ENCODE measurements around the gene MAP4K4. TPM values are rescaled to one million over a fixed set of nuclear protein-coding genes. Genes with fewer than 3 reads are reported as not detected.

The MAP4K4 gene
- polyA plus RNA-seq, 3 donors: 5.3 to 66.9 (median 8.7) TPM

- Histone ChIP-seq H3K9me3 (replicated peaks in 1 of 2; ENCODE audit: control insufficient read depth in 1 of 2, insufficient read depth in 1 of 2, low read length in 2 of 2) (no peaks in the 10 kb centered on the region), H3K36me3 (replicated peaks in 1 of 2; ENCODE audit: control insufficient read depth in 1 of 2, insufficient read depth in 2 of 2, low read length in 2 of 2) (no peaks in the 10 kb centered on the region), H3K27me3 (ENCODE audit: control insufficient read depth in 2 of 2, insufficient read depth in 2 of 2, low read length in 2 of 2) (no peaks in the 10 kb centered on the region), H3K4me1 (ENCODE audit: control insufficient read depth in 1 of 2, insufficient read depth in 2 of 2, low read length in 2 of 2) (peaks cover 3 to 5% of the 10 kb centered on the region in 2 donors), H3K9ac (ENCODE audit: insufficient read depth, low read length, poor library complexity, severe bottlenecking) (no peak overlapping the region), H3K4me3 (replicated peaks in 1 of 3; ENCODE audit: low read depth in 2 of 3, low read length in 3 of 3) (no peak overlapping the region), H3K4me2 (replicated peaks; ENCODE audit: extremely low read depth, low read length, poor library complexity, severe bottlenecking) (no peak overlapping the region), H4K20me1 (ENCODE audit: insufficient read depth, low read length) (no peaks in the 10 kb centered on the region), H2AFZ (ENCODE audit: insufficient read depth, low read depth, low read length, poor library complexity, severe bottlenecking) (no peak overlapping the region), H3K79me2 (ENCODE audit: insufficient read depth, low read length) (no peaks in the 10 kb centered on the region), H3K27ac (ENCODE audit: low read depth in 1 of 2, low read length in 2 of 2) (no peak overlapping the region)
- Mint-ChIP-seq H3K9me3 (peaks cover 0 to 2% (median 0%) of the 10 kb centered on the region in 7 donors), H3K27me3 (ENCODE audit: low read depth in 3 of 3) (peaks cover 1 to 6% (median 6%) of the 10 kb centered on the region in 3 donors), H3K36me3 (no peaks in the 10 kb centered on the region), H3K4me1 (peaks cover 6% of the 10 kb centered on the region), H3K4me3 (no peak overlapping the region), H3K27ac (no peak overlapping the region)
- intact Hi-C loops (cut with micrococcal nuclease): no loop called here
- TF ChIP-seq, protein P1, sequence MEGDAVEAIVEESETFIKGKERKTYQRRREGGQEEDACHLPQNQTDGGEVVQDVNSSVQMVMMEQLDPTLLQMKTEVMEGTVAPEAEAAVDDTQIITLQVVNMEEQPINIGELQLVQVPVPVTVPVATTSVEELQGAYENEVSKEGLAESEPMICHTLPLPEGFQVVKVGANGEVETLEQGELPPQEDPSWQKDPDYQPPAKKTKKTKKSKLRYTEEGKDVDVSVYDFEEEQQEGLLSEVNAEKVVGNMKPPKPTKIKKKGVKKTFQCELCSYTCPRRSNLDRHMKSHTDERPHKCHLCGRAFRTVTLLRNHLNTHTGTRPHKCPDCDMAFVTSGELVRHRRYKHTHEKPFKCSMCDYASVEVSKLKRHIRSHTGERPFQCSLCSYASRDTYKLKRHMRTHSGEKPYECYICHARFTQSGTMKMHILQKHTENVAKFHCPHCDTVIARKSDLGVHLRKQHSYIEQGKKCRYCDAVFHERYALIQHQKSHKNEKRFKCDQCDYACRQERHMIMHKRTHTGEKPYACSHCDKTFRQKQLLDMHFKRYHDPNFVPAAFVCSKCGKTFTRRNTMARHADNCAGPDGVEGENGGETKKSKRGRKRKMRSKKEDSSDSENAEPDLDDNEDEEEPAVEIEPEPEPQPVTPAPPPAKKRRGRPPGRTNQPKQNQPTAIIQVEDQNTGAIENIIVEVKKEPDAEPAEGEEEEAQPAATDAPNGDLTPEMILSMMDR (IDR thresholded peaks at IDR 0.05): no peak
- no peak for DNase-seq
- WGBS (ENCODE audit: insufficient coverage): no CpG with 5 or more reads among the region's 4 CpGs
Measured at GRCh38 chr2:101684313-101684712, 13.2 kb upstream of the MAP4K4 start.

DNA sequence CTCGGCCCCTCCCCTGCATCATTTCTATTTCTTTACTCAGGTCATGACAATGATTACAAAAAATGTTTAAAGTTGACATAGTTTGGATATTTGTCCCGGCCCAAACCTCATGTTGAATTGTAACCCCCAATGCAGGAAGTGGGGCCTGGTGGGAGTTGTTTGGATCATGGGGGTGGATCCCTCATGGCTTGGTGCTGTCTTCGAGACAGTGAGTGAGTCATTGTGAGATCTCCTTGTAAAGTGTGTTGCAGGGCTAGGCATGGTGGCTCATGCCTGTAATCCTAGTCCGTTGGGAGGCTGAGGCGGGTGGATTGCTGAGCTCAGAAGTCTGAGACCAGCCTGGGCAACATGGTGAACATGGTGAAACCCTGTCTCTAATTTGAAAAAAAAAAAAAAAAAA is 9.2 kb upstream of the MAP4K4 start:
- no peak overlapping the region for H3K4me3 Mint-ChIP-seq
- TF ChIP-seq, protein P1 (IDR thresholded peaks at IDR 0.05): no peak
- peaks cover 26% of the 10 kb centered on the region for H3K4me1 Mint-ChIP-seq
- intact Hi-C loops (cut with micrococcal nuclease): no loop called here
- Histone ChIP-seq H3K9ac (ENCODE audit: insufficient read depth, low read length, poor library complexity, severe bottlenecking) (no peak overlapping the region), H4K20me1 (ENCODE audit: insufficient read depth, low read length) (no peaks in the 10 kb centered on the region), H3K9me3 (replicated peaks in 1 of 2; ENCODE audit: control insufficient read depth in 1 of 2, insufficient read depth in 1 of 2, low read length in 2 of 2) (no peaks in the 10 kb centered on the region), H3K27ac (ENCODE audit: low read depth in 1 of 2, low read length in 2 of 2) (no peak overlapping the region), H3K4me2 (replicated peaks; ENCODE audit: extremely low read depth, low read length, poor library complexity, severe bottlenecking) (no peak overlapping the region), H3K36me3 (replicated peaks in 1 of 2; ENCODE audit: control insufficient read depth in 1 of 2, insufficient read depth in 2 of 2, low read length in 2 of 2) (no peaks in the 10 kb centered on the region), H2AFZ (ENCODE audit: insufficient read depth, low read depth, low read length, poor library complexity, severe bottlenecking) (no peak overlapping the region), H3K27me3 (ENCODE audit: control insufficient read depth in 2 of 2, insufficient read depth in 2 of 2, low read length in 2 of 2) (no peaks in the 10 kb centered on the region), H3K4me1 (ENCODE audit: control insufficient read depth in 1 of 2, insufficient read depth in 2 of 2, low read length in 2 of 2) (peaks cover 17 to 18% of the 10 kb centered on the region in 2 donors), H3K4me3 (replicated peaks in 1 of 3; ENCODE audit: low read depth in 2 of 3, low read length in 3 of 3) (no peak overlapping the region), H3K79me2 (ENCODE audit: insufficient read depth, low read length) (no peaks in the 10 kb centered on the region)
- DNase-seq: no peak
- WGBS (ENCODE audit: insufficient coverage): 100% methylated on average over 1 of the region's 5 CpGs
- H3K27me3 Mint-ChIP-seq (ENCODE audit: low read depth in 3 of 3): peaks cover 0 to 10% (median 4%) of the 10 kb centered on the region in 3 donors
- H3K9me3 Mint-ChIP-seq: peaks cover 0 to 6% (median under 1%) of the 10 kb centered on the region in 7 donors
- H3K27ac Mint-ChIP-seq: no peak overlapping the region
- peaks cover 0 to 1% of the 10 kb centered on the region in 2 donors for H3K36me3 Mint-ChIP-seq
